PC-3 (cell line): Measurements from ENCODE around the gene CAP2. TPM values are rescaled to one million over a fixed set of nuclear protein-coding genes. Genes with fewer than 3 reads are reported as not detected.

ENCODE experiments used
- ATAC-seq: fragments of 200-7000 bp; cut with Tn5 transposase; 2 replicates; pipeline ENCODE4 v1.9.1; 2020; ENCODE audit warnings: mild to moderate bottlenecking, moderate library complexity
- BruUV-seq: library from RNA; stranded (reverse); fragments of 400-500 nt; replicated peaks from 2 replicates; lab custom pipeline; 2021; lab: Mats Ljungman, UMichigan
- CTCF ChIA-PET: fragments of 300-600 bp; sonication (Branson Sonifier 250); formaldehyde crosslinking; loops from one replicate; lab custom pipeline; 2022; ENCODE audit warnings: antibody characterized with exemption; lab: Charles Lee
- POLR2A ChIA-PET: fragments of 300-600 bp; sonication (Branson Sonifier 250); formaldehyde crosslinking; loops from one replicate; lab custom pipeline; 2022; ENCODE audit warnings: antibody characterized with exemption; ENCODE audit not compliant: unreplicated experiment; lab: Charles Lee
- DNase-seq: peaks from one replicate; pipeline ENCODE4 v3.0.0-alpha.2; 2015
- H2AFZ ChIP-seq: fragments of 300-600 bp; sonication (generic); 2 replicates; pipeline ENCODE4 v1.6.0; 2016; ENCODE audit warnings: antibody characterized with exemption, low read length
- H3F3A ChIP-seq: fragments of 300-600 bp; sonication (generic); one replicate; pipeline ENCODE4 v1.6.0; 2017; ENCODE audit warnings: antibody characterized with exemption, low read length, control low read depth, mild to moderate bottlenecking; ENCODE audit not compliant: unreplicated experiment
- H3K27ac ChIP-seq: fragments of 300-600 bp; sonication (generic); 2 replicates; pipeline ENCODE4 v1.5.1; 2016; ENCODE audit warnings: mild to moderate bottlenecking, low read length
- H3K27me3 ChIP-seq: fragments of 300-600 bp; sonication (generic); 2 replicates; pipeline ENCODE4 v1.6.1; 2016; ENCODE audit warnings: low read length, mixed read lengths
- H3K36me3 ChIP-seq: fragments of 300-600 bp; sonication (generic); 2 replicates; pipeline ENCODE4 v1.6.1; 2016; ENCODE audit warnings: low read depth, mixed run types, low read length, mixed read lengths
- H3K4me1 ChIP-seq: fragments of 300-600 bp; sonication (generic); 2 replicates; pipeline ENCODE4 v1.5.1; 2016; ENCODE audit warnings: low read length; ENCODE audit not compliant: insufficient read depth
- H3K4me2 ChIP-seq: fragments of 300-600 bp; sonication (generic); 2 replicates; pipeline ENCODE4 v1.6.0; 2016; ENCODE audit warnings: low read length
- H3K4me3 ChIP-seq: fragments of 300-600 bp; sonication (generic); 2 replicates; pipeline ENCODE4 v1.5.1; 2016; ENCODE audit warnings: mild to moderate bottlenecking, low read length, mixed read lengths
- H3K79me2 ChIP-seq: fragments of 300-600 bp; sonication (generic); 2 replicates; pipeline ENCODE4 v1.6.1; 2017; ENCODE audit warnings: low read length, mixed read lengths
- H3K9ac ChIP-seq: fragments of 300-600 bp; sonication (generic); 2 replicates; pipeline ENCODE4 v1.6.0; 2016; ENCODE audit warnings: mild to moderate bottlenecking, low read length
- H3K9me2 ChIP-seq: fragments of 300-600 bp; sonication (generic); replicated peaks from 2 replicates; pipeline ENCODE4 v1.6.1; 2016; ENCODE audit warnings: mixed run types, low read length, mixed read lengths
- H3K9me3 ChIP-seq: fragments of 300-600 bp; sonication (generic); 2 replicates; pipeline ENCODE4 v1.6.1; 2016; ENCODE audit warnings: low read length, mixed read lengths
- H4K20me1 ChIP-seq: fragments of 300-600 bp; sonication (generic); 2 replicates; pipeline ENCODE4 v1.6.1; 2016; ENCODE audit warnings: low read length, mixed read lengths
- CTCF ChIP-seq: fragments of 300-600 bp; sonication (generic); conservative IDR thresholded peaks from 2 replicates; pipeline ENCODE4 v1.5.1; 2017; ENCODE audit warnings: antibody characterized with exemption, low read depth, mild to moderate bottlenecking, low read length
- EZH2 ChIP-seq: fragments of 300-600 bp; sonication (generic); IDR thresholded peaks from one replicate; pipeline ENCODE4 v1.6.1; 2017; ENCODE audit warnings: antibody characterized with exemption, mild to moderate bottlenecking, low read length; ENCODE audit not compliant: unreplicated experiment
- EZH2phosphoT487 ChIP-seq: fragments of 300-600 bp; sonication (generic); IDR thresholded peaks from 2 replicates; pipeline ENCODE4 v1.6.1; 2018; ENCODE audit warnings: mild to moderate bottlenecking, antibody characterized with exemption, low read length, borderline replicate concordance
- intact Hi-C: fragments of 100-400 bp; cut with micrococcal nuclease; formaldehyde crosslinking; loops from 2 replicates; pipeline ENCODE4 v1.9.0; 2023
- total RNA-seq: library from RNA; depleted of rRNA; stranded (reverse); fragments of >200 nt; gene quantifications from 2 replicates; pipeline ENCODE4 v1.2.3, GENCODE V29; 2014

CAP2 gene
- total RNA-seq, 1 experiment from 2014 or later, result 8.2 TPM

- H3K27ac ChIP-seq, result no peak overlapping the region
- H3K4me3 ChIP-seq, result no peak overlapping the region
- no peaks in the 10 kb centered on the region for H3K79me2 ChIP-seq
- no peak overlapping the region for H2AFZ ChIP-seq
- H3K4me1 ChIP-seq, result peaks cover 10% of the 10 kb centered on the region; the same call in 1 of the 2 replicates
- BruUV-seq, result no TSS peak
- no peak overlapping the region for H3K9ac ChIP-seq
- ChIA-PET CTCF (no interaction called here), POLR2A (no interaction called here)
- DNase-seq (no peak), ATAC-seq (no peak)
- H3K4me2 ChIP-seq, result no peak overlapping the region
- intact Hi-C loops, result loop anchor here (10.0 kb wide), 1 partner anchor 349 kb away; no protein-coding TSS in a partner anchor
- no peak for TF ChIP-seq EZH2phosphoT487
- no peak for TF ChIP-seq CTCF
- TF ChIP-seq EZH2, result no peak
- H4K20me1 ChIP-seq, result no peaks in the 10 kb centered on the region
- H3K27me3 ChIP-seq, result no peaks in the 10 kb centered on the region
- H3K9me3 ChIP-seq, result no peaks in the 10 kb centered on the region
- H3K9me2 ChIP-seq, result no peaks in the 10 kb centered on the region
- H3F3A ChIP-seq, result no peaks in the 10 kb centered on the region
- H3K36me3 ChIP-seq, result peaks cover 13% of the 10 kb centered on the region; the same call in 1 of the 2 replicates
These were observed 110.6 kb downstream of the CAP2 start for GRCh38 chr6:17504005-17504404.

GRCh38 chr6:17505062-17505476, 111.7 kb downstream of the CAP2 start:
- Histone ChIP-seq H3K79me2 (no peaks in the 10 kb centered on the region), H3F3A (no peaks in the 10 kb centered on the region), H3K4me2 (no peak overlapping the region), H3K27ac (no peak overlapping the region), H3K4me3 (no peak overlapping the region), H3K36me3 (peaks cover 19% of the 10 kb centered on the region), H4K20me1 (no peaks in the 10 kb centered on the region), H3K9me3 (no peaks in the 10 kb centered on the region), H3K4me1 (peaks cover 10% of the 10 kb centered on the region; the same call in 1 of the 2 replicates), H3K9ac (no peak overlapping the region), H3K27me3 (no peaks in the 10 kb centered on the region), H2AFZ (no peak overlapping the region), H3K9me2 (no peaks in the 10 kb centered on the region)
- TF ChIP-seq CTCF (peak; percentile 58), EZH2 (no peak)
- POLR2A ChIA-PET, result no interaction called here
- DNase-seq (peak; percentile 39), ATAC-seq (peak; percentile 70)
- intact Hi-C loops, result loop anchor here (10.0 kb wide), 1 partner anchor 350 kb away; no protein-coding TSS in a partner anchor
- BruUV-seq, result no TSS peak
- CTCF ChIA-PET, result interaction anchor here (0.6 to 1.0 kb wide), 2 partner anchors 79 to 323 kb away, joined by 3 to 7 read pairs (median 4); no protein-coding TSS in a partner anchor

DNA sequence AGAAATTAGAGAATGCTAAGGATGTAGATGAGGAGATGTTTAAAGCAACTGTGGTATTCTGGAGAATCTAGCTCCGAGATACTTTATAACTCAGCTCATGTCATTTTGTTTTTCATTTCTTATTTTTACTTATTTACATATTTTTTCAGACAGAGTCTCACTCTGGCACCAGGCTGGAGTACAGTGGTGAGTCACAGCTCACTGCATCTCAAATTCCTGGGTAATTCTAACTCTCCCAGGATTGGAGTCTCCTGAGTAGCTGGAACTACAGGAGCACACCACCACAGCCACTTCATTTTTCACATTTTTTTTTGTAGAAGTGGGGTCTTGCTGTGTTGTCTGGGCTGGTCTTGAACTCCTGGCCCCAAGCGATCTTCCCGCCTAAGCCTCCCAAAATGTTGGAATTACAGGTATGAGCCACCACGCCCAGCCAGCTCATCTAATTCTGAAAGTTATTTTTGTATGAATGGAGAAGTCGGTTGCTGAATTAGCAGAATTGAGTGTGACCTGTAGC, 112.4 kb downstream of the CAP2 start:
- ChIA-PET POLR2A (no interaction called here), CTCF (interaction anchor here (0.5 to 1.0 kb wide), 3 partner anchors 18 to 80 kb away, joined by 3 to 18 read pairs (median 7); no protein-coding TSS in a partner anchor)
- Histone ChIP-seq H3F3A (no peaks in the 10 kb centered on the region), H3K4me2 (no peak overlapping the region), H3K4me1 (peaks cover 10% of the 10 kb centered on the region; the same call in 1 of the 2 replicates), H2AFZ (no peak overlapping the region), H3K4me3 (no peak overlapping the region), H4K20me1 (no peaks in the 10 kb centered on the region), H3K9me3 (no peaks in the 10 kb centered on the region), H3K36me3 (peaks cover 26% of the 10 kb centered on the region), H3K9me2 (no peaks in the 10 kb centered on the region), H3K27me3 (no peaks in the 10 kb centered on the region), H3K27ac (no peak overlapping the region), H3K79me2 (no peaks in the 10 kb centered on the region), H3K9ac (no peak overlapping the region)
- intact Hi-C loops, result loop anchor here (10.0 kb wide), 1 partner anchor 351 kb away; no protein-coding TSS in a partner anchor
- TF ChIP-seq EZH2, result no peak
- TF ChIP-seq CTCF, result no peak
- no peak for TF ChIP-seq EZH2phosphoT487
- DNase-seq, result peak; percentile 25
- peak; percentile 79 for ATAC-seq
- BruUV-seq, result no TSS peak
